ENCODE measurements around the gene NEUROD4.

GRCh38 chr12:55065535-55065934 is 45.8 kb downstream of the NEUROD4 start:
- no peak for TF ChIP-seq POLR2AphosphoS5 (IDR thresholded peaks at IDR 0.05; ENCODE audit: low read depth, low read length)
- TF ChIP-seq TAF1 (IDR thresholded peaks at IDR 0.05; ENCODE audit: borderline replicate concordance, insufficient read depth, low read length): no peak
- TF ChIP-seq FOXP2 (optimal IDR thresholded peaks at IDR 0.05; ENCODE audit: borderline replicate concordance, extremely low read depth, extremely low read length, insufficient read depth): no peak
- TF ChIP-seq REST (IDR thresholded peaks at IDR 0.05; ENCODE audit: insufficient read depth in 1 of 2, low read depth in 2 of 2, low read length in 2 of 2): no peak
- no peak for TF ChIP-seq SIN3A (IDR thresholded peaks at IDR 0.05; ENCODE audit: borderline replicate concordance, insufficient read depth, low read length)

All from PFSK-1 (cell line).